Trophoblast cell (in vitro differentiated cells and primary cell): Measurements from ENCODE around the gene TUBB1.

Experiments used
- DNase-seq, 2 donors: peaks; one replicate each; pipeline ENCODE4 v3.0.0-alpha.2; 2016
- H2AFZ ChIP-seq: 2 replicates; pipeline ENCODE4 v1.6.1; 2013; ENCODE audit warnings: low read length, moderate library complexity, mild to moderate bottlenecking; ENCODE audit not compliant: insufficient read depth, poor library complexity
- H2AK5ac ChIP-seq: 2 replicates; pipeline ENCODE4 v1.6.1; 2013; ENCODE audit warnings: mild to moderate bottlenecking, low read length
- H2BK120ac ChIP-seq: 2 replicates; pipeline ENCODE4 v1.6.1; 2013; ENCODE audit warnings: low read length, mild to moderate bottlenecking, moderate library complexity; ENCODE audit not compliant: insufficient read depth, poor library complexity
- H2BK12ac ChIP-seq: 2 replicates; pipeline ENCODE4 v1.6.1; 2013; ENCODE audit warnings: mild to moderate bottlenecking, low read length, moderate library complexity
- H2BK5ac ChIP-seq: 2 replicates; pipeline ENCODE4 v1.6.1; 2013; ENCODE audit warnings: low read length, low read depth, moderate library complexity, mild to moderate bottlenecking; ENCODE audit not compliant: poor library complexity
- H3K14ac ChIP-seq: 2 replicates; pipeline ENCODE4 v1.6.1; 2013; ENCODE audit warnings: mild to moderate bottlenecking, low read length
- H3K18ac ChIP-seq: 2 replicates; pipeline ENCODE4 v1.6.1; 2013; ENCODE audit warnings: mild to moderate bottlenecking, low read length
- H3K23ac ChIP-seq: 2 replicates; pipeline ENCODE4 v1.6.1; 2013; ENCODE audit warnings: low read length
- H3K27ac ChIP-seq: 2 replicates; pipeline ENCODE4 v1.5.1; 2013; ENCODE audit warnings: low read depth, mild to moderate bottlenecking, inconsistent platforms, low read length, moderate library complexity
- H3K27me3 ChIP-seq: 2 replicates; pipeline ENCODE4 v1.6.1; 2013; ENCODE audit warnings: inconsistent platforms, mild to moderate bottlenecking, low read length, moderate library complexity; ENCODE audit not compliant: insufficient read depth
- H3K36me3 ChIP-seq, 2 experiments: 1 replicate in 1 of 2; 2 replicates in 1 of 2; pipeline ENCODE4 v1.6.1; 2013; ENCODE audit warnings: low read length in 2 of 2, mild to moderate bottlenecking in 2 of 2, moderate library complexity in 1 of 2; ENCODE audit not compliant: insufficient read depth in 2 of 2, control insufficient read depth in 1 of 2
- H3K4ac ChIP-seq: 2 replicates; pipeline ENCODE4 v1.6.1; 2013; ENCODE audit warnings: low read depth, mild to moderate bottlenecking, low read length, moderate library complexity
- H3K4me1 ChIP-seq, 2 experiments: 1 replicate in 1 of 2; 2 replicates in 1 of 2; pipeline ENCODE4 v1.6.1; 2013; ENCODE audit warnings: low read length in 2 of 2, mild to moderate bottlenecking in 2 of 2, moderate library complexity in 1 of 2; ENCODE audit not compliant: insufficient read depth in 2 of 2, control insufficient read depth in 1 of 2
- H3K4me2 ChIP-seq: 2 replicates; pipeline ENCODE4 v1.6.1; 2013; ENCODE audit warnings: inconsistent platforms, mild to moderate bottlenecking, low read length, moderate library complexity
- H3K4me3 ChIP-seq: 2 replicates; pipeline ENCODE4 v1.5.1; 2013; ENCODE audit warnings: mild to moderate bottlenecking, low read depth, low read length, inconsistent platforms
- H3K79me1 ChIP-seq: one replicate; pipeline ENCODE4 v1.6.1; 2013; ENCODE audit warnings: low read length
- H3K79me2 ChIP-seq: 2 replicates; pipeline ENCODE4 v1.6.1; 2013; ENCODE audit warnings: low read length, mild to moderate bottlenecking; ENCODE audit not compliant: control insufficient read depth, insufficient read depth, poor library complexity
- H3K9ac ChIP-seq: 2 replicates; pipeline ENCODE4 v1.6.1; 2013; ENCODE audit warnings: mild to moderate bottlenecking, low read length
- H3K9me3 ChIP-seq: 2 replicates; pipeline ENCODE4 v1.6.1; 2013; ENCODE audit warnings: low read depth, mild to moderate bottlenecking, control low read depth, inconsistent platforms, low read length; ENCODE audit not compliant: insufficient read depth
- H4K12ac ChIP-seq: 2 replicates; pipeline ENCODE4 v1.6.1; 2013; ENCODE audit warnings: low read depth, mild to moderate bottlenecking, low read length, moderate library complexity
- H4K8ac ChIP-seq: 2 replicates; pipeline ENCODE4 v1.6.1; 2013; ENCODE audit warnings: low read depth, mild to moderate bottlenecking, low read length, moderate library complexity
- H4K91ac ChIP-seq: one replicate; pipeline ENCODE4 v1.6.1; 2013; ENCODE audit warnings: low read depth, mild to moderate bottlenecking, low read length, moderate library complexity
- WGBS: extraction: QIAGEN DNeasy Blood & Tissue Kit; methylation state at CpG from one replicate; pipeline ENCODE4 v1.1.7; 2013; ENCODE audit warnings: missing lambda C conversion rate; ENCODE audit not compliant: insufficient read length, insufficient coverage; ENCODE audit errors: extremely low coverage; 5-methylcytosine and 5-hydroxymethylcytosine counted together

TUBB1 gene

DNA sequence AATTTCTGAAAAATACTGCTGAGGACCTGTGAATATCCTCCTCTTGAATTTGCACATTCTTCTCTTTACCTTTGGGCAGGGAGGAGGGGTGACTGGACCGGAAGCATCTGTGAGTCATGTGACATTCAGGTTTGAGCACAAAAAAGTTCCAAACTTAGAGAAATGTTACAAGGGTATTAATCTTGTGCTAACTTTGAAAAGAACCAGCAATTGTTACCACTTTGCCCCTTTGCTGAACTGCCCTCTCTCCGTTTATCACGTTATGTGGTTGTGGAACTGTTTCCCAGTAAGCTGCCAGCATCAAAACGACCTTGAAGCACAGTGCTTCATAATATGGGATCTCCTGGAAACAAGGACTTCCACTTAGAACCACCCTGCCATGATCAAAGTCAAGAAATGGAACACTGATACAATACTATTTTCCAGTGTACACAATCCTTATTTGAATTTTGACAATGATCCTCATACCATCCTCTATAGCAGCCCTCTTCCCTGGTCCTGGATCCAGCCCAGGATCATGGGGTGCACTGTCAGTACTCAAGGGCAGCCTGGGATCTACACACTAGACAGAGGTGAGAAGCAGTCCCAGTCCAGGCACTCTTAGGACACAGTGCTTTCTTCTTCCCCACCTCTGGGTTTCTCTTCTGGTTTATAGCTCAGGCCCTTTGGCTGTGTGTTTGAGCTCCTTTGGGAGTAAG lies 2.3 kb upstream of the TUBB1 start:
- H2BK12ac ChIP-seq = no peak overlapping the region
- DNase-seq = no peak
- no peak overlapping the region for H3K4me2 ChIP-seq
- H3K23ac ChIP-seq = no peak overlapping the region
- H4K8ac ChIP-seq = no peak overlapping the region
- H3K27me3 ChIP-seq = no peaks in the 10 kb centered on the region
- no peaks in the 10 kb centered on the region for H3K79me2 ChIP-seq
- no peak overlapping the region for H3K27ac ChIP-seq
- no peak overlapping the region for H3K18ac ChIP-seq
- no peak overlapping the region for H3K9ac ChIP-seq
- no peaks in the 10 kb centered on the region for H3K79me1 ChIP-seq
- H3K4ac ChIP-seq = no peak overlapping the region
- H3K36me3 ChIP-seq = no peaks in the 10 kb centered on the region
- no peak overlapping the region for H2BK5ac ChIP-seq
- H3K4me1 ChIP-seq = peaks cover 3 to 15% of the 10 kb centered on the region in 2 experiments
- peak overlapping the region; percentile 41 for H2BK120ac ChIP-seq
- H4K12ac ChIP-seq = no peak overlapping the region
- no peak overlapping the region for H3K14ac ChIP-seq
- H2AFZ ChIP-seq = no peak overlapping the region
- H3K9me3 ChIP-seq = no peaks in the 10 kb centered on the region
- no CpG with 5 or more reads among the region's 4 CpGs for WGBS
- H3K4me3 ChIP-seq = no peak overlapping the region
- H2AK5ac ChIP-seq = no peak overlapping the region
- no peak overlapping the region for H4K91ac ChIP-seq

DNA sequence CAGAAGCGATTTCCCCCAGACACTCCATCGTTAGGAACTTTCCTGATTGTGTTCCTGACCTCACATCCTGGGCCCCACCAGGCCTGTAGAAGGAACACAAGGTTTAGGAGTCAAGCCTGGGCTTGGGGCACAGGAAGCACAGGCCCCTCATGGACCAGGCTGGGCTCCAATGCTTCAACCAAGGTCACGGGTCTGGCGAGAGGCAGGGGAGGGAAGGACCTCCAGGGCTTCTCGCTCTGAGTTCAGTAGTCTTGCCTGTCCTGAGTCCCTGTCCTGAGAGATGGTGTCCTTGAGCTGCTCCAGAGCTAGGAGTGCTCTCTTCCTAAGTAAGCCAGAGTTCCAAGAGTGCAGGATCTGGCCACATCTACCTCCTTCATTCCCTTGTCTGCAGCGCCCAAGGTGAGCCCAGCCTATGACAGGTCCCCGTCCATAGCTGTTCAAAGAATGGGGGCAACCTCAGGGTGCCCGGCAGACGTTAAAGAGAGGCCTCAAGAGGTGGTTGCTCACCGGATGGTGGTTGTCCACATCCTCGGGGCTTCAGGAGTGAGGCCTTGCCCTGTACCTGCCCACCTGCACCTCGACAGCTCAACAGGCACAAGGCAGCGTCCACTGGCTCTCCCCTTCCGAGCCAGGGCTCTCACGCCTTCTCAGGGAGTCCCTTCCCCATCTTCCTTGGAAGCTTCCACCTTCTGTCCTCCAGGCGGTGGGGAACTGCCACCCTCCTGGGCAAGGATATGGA lies 1.6 kb upstream of the TUBB1 start:
- Histone ChIP-seq H2BK5ac (no peak overlapping the region), H3K4ac (no peak overlapping the region), H2AK5ac (no peak overlapping the region), H3K18ac (no peak overlapping the region), H4K12ac (no peak overlapping the region), H4K91ac (no peak overlapping the region), H4K8ac (no peak overlapping the region), H2BK120ac (no peak overlapping the region), H3K14ac (no peak overlapping the region), H3K4me2 (no peak overlapping the region), H3K27me3 (no peaks in the 10 kb centered on the region), H3K79me2 (no peaks in the 10 kb centered on the region), H3K79me1 (no peaks in the 10 kb centered on the region), H3K36me3 (peaks cover under 1 to 1% of the 10 kb centered on the region in 2 experiments), H2AFZ (no peak overlapping the region), H3K4me3 (no peak overlapping the region), H3K23ac (no peak overlapping the region), H3K4me1 (peaks cover 3 to 14% of the 10 kb centered on the region in 2 experiments), H2BK12ac (no peak overlapping the region), H3K9me3 (no peaks in the 10 kb centered on the region), H3K9ac (no peak overlapping the region), H3K27ac (no peak overlapping the region)
- no CpG with 5 or more reads among the region's 16 CpGs for WGBS
- no peak for DNase-seq

DNA sequence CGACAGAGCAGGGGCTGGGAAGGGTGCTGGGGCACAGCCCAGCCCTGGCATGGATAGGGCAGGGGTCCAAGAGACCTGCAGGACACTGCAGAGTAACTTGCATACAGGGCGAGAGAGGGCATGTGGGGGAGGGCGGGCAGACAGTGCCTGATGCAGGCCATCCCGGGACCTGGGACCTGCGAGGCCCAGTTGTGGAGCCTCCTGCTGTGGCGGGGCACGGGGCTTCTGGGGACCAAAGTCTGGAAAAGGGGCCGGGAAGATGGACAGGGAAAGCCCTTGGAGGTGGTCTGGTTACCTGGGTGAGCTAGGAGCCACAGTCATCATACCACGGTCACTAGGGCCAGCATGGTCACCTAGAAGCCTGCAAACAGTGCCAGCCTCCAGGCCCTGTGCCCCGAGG lies 412 bp upstream of the TUBB1 start:
- H4K91ac ChIP-seq = peak overlapping the region; percentile 20
- no peak overlapping the region for H3K18ac ChIP-seq
- no peak overlapping the region for H3K4ac ChIP-seq
- no peak overlapping the region for H3K4me2 ChIP-seq
- H4K8ac ChIP-seq = no peak overlapping the region
- H3K9ac ChIP-seq = no peak overlapping the region
- no peaks in the 10 kb centered on the region for H3K79me2 ChIP-seq
- no peak overlapping the region for H2AK5ac ChIP-seq
- peaks cover 2% of the 10 kb centered on the region for H3K9me3 ChIP-seq
- WGBS = no CpG with 5 or more reads among the region's 10 CpGs
- no peaks in the 10 kb centered on the region for H3K27me3 ChIP-seq
- no peak overlapping the region for H3K14ac ChIP-seq
- H3K4me1 ChIP-seq = peaks cover 3 to 14% of the 10 kb centered on the region in 2 experiments
- H2AFZ ChIP-seq = no peak overlapping the region
- DNase-seq = no peak
- H2BK12ac ChIP-seq = no peak overlapping the region
- no peak overlapping the region for H2BK5ac ChIP-seq
- H3K23ac ChIP-seq = no peak overlapping the region
- H3K27ac ChIP-seq = no peak overlapping the region
- no peaks in the 10 kb centered on the region for H3K79me1 ChIP-seq
- peak overlapping the region; percentile 36 for H2BK120ac ChIP-seq
- peaks cover 7 to 10% of the 10 kb centered on the region in 2 experiments for H3K36me3 ChIP-seq
- no peak overlapping the region for H3K4me3 ChIP-seq
- H4K12ac ChIP-seq = no peak overlapping the region

DNA sequence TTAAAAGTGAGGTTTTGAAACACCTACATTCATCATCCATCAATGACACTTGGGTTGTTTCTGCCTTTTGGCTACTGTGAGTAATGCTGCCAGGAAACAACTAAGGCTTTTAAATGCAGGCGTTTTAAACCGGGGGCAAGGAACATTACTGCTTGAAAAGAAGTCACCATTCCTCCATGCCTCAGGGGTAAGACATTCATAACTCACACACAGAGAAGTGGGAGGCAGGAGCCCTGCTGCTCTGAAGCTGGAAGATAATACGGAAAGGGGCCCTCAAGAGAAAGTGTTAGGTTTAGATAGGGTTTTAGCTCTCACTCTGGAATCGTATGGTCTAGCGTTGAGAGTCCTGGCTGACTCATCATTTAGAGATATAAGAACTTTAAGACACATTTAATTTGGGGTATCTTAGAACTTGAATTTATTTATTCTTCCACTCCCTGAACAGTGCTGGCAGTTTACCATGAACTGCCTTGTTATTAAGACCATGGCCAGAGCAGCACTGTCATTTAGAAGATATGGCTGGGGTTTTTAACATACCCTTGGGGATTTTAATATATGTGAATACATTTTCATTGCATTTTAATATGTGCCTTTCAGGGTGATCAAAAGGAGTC lies 1.8 kb downstream of the TUBB1 start:
- no peak overlapping the region for H4K8ac ChIP-seq
- H3K9me3 ChIP-seq = peaks cover 2% of the 10 kb centered on the region
- peak overlapping the region; percentile 28 for H3K27ac ChIP-seq
- no peak overlapping the region for H3K4me3 ChIP-seq
- H3K4ac ChIP-seq = no peak overlapping the region
- H3K36me3 ChIP-seq = peaks cover 16 to 23% of the 10 kb centered on the region in 2 experiments
- H3K4me1 ChIP-seq = peaks cover 3 to 14% of the 10 kb centered on the region in 2 experiments
- H2BK12ac ChIP-seq = no peak overlapping the region
- no peak overlapping the region for H4K91ac ChIP-seq
- peak; percentile 32 to 35 for DNase-seq
- no peak overlapping the region for H3K14ac ChIP-seq
- no peak overlapping the region for H2AK5ac ChIP-seq
- H2BK5ac ChIP-seq = no peak overlapping the region
- no peak overlapping the region for H4K12ac ChIP-seq
- no peak overlapping the region for H3K23ac ChIP-seq
- no peak overlapping the region for H2BK120ac ChIP-seq
- H3K4me2 ChIP-seq = no peak overlapping the region
- no peaks in the 10 kb centered on the region for H3K79me2 ChIP-seq
- no peak overlapping the region for H3K18ac ChIP-seq
- no peak overlapping the region for H2AFZ ChIP-seq
- H3K27me3 ChIP-seq = no peaks in the 10 kb centered on the region
- H3K79me1 ChIP-seq = no peaks in the 10 kb centered on the region
- no peak overlapping the region for H3K9ac ChIP-seq
- WGBS = no CpG with 5 or more reads among the region's 5 CpGs
